Tibial nerve (tissue), 4 donors: ENCODE measurements around the gene MAPK11. TPM values are rescaled to one million over a fixed set of nuclear protein-coding genes. Genes with fewer than 3 reads are reported as not detected.

Source experiments
- DNase-seq, 2 donors: peaks; one replicate each; pipeline ENCODE4 v3.0.0-alpha.2; 2019; ENCODE audit warnings: low spot score in 2 of 2
- H3K27ac ChIP-seq, 4 donors: fragments of 200-600 bp; sonication (generic) in 3 of 4; one replicate each; pipeline ENCODE4 v1.5.1; 2017 to 2019; ENCODE audit warnings: mild to moderate bottlenecking in 1 of 4
- H3K27me3 ChIP-seq, 2 donors: fragments of 200-600 bp; sonication (generic) in 1 of 2; one replicate each; pipeline versions ENCODE4 v1.5.1 to v1.6.0; 2017 to 2019
- H3K36me3 ChIP-seq, 3 donors: fragments of 200-600 bp; sonication (generic); one replicate each; pipeline ENCODE4 v1.5.1; 2018 to 2019
- H3K4me1 ChIP-seq, 4 donors: fragments of 200-600 bp; sonication (generic) in 3 of 4; one replicate each; pipeline ENCODE4 v1.5.1; 2017 to 2019
- H3K4me3 ChIP-seq, 4 donors: fragments of 200-600 bp; sonication (generic) in 3 of 4; one replicate each; pipeline ENCODE4 v1.5.1; 2017 to 2019; ENCODE audit warnings: mild to moderate bottlenecking in 1 of 4, moderate library complexity in 1 of 4
- H3K9me3 ChIP-seq, 4 donors: fragments of 200-600 bp; sonication (generic) in 3 of 4; one replicate each; pipeline ENCODE4 v1.5.1; 2017 to 2019
- EP300 ChIP-seq, 2 donors: sonication (generic); formaldehyde crosslinking; IDR thresholded peaks; one replicate each; pipeline ENCODE4 v1.6.1; 2017; ENCODE audit warnings: antibody characterized with exemption in 2 of 2, mild to moderate bottlenecking in 1 of 2
- POLR2A ChIP-seq, 2 donors: fragments of 450-650 bp; IDR thresholded peaks; one replicate each; pipeline ENCODE4 v1.6.1; 2017; ENCODE audit warnings: antibody characterized with exemption in 2 of 2, mild to moderate bottlenecking in 2 of 2, moderate library complexity in 2 of 2
- WGBS, 2 donors: methylation state at CpG; one replicate each; pipeline ENCODE4 v1.1.5; 2018; 5-methylcytosine and 5-hydroxymethylcytosine counted together
- total RNA-seq, 4 donors: library from RNA; depleted of rRNA; stranded (reverse); fragments of >200 nt; gene quantifications; one replicate each; pipeline ENCODE4 v1.1.0, GENCODE V29; 2016
- TF ChIP-seq, protein P1 (sequence below), 5 experiments: fragments of 200-600 bp in 3 of 5; fragments of 450-650 bp in 2 of 5; sonication (generic) in 3 of 5; IDR thresholded peaks; one replicate each; pipeline ENCODE4 v1.5.1; 2016 to 2019; ENCODE audit warnings: antibody characterized with exemption in 5 of 5, mild to moderate bottlenecking in 3 of 5, moderate library complexity in 2 of 5

The MAPK11 gene
- total RNA-seq, 4 donors from 2014 or later, result 8.7 to 33.3 (median 19.6) TPM

DNA sequence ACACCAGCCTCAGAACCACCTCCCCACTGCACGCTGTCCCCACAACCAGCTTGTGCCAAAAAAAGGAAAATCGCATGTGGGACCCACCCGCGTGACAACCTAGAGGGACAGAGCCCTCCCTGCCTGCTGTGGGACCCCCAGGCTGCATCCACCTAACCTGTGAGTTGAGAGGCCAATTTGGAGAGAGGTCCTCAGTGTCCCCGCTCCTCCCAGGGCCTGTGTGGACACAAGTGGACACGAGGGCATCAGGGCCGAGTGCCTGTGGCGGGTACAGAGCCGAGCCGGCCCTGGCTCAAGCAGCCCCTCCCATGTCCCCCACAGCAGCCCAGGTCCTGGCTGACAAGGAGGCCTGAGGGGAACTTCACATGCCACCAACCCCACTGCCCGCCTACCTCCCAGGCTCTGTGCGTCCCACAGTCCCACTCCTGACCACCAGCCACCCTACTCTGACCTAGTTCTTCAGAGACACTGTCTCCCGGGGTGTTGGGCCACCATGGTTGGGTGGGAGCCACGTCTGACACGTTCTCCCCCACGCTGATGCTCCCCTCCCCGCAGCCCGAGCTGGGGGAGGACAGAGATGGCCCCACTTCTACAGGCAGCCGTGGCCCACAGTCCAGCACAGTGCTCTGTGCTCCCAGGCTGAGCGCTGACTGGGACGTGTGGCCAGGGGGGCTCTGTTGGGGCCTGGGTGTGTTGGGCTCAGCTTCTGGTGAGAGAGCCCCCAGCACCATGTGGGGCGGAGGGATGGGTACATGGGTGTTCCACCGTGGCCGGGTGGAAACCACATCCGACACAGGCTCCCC, 50.2 kb downstream of the MAPK11 start:
- WGBS, 2 donors, result 85 to 89% methylated on average over 9 to 21 of the region's 25 CpGs
- DNase-seq, result no peak
- TF ChIP-seq, protein P1, sequence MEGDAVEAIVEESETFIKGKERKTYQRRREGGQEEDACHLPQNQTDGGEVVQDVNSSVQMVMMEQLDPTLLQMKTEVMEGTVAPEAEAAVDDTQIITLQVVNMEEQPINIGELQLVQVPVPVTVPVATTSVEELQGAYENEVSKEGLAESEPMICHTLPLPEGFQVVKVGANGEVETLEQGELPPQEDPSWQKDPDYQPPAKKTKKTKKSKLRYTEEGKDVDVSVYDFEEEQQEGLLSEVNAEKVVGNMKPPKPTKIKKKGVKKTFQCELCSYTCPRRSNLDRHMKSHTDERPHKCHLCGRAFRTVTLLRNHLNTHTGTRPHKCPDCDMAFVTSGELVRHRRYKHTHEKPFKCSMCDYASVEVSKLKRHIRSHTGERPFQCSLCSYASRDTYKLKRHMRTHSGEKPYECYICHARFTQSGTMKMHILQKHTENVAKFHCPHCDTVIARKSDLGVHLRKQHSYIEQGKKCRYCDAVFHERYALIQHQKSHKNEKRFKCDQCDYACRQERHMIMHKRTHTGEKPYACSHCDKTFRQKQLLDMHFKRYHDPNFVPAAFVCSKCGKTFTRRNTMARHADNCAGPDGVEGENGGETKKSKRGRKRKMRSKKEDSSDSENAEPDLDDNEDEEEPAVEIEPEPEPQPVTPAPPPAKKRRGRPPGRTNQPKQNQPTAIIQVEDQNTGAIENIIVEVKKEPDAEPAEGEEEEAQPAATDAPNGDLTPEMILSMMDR (IDR thresholded peaks at IDR 0.05), result no peak
- TF ChIP-seq POLR2A (IDR thresholded peaks at IDR 0.05) (no peak), EP300 (IDR thresholded peaks at IDR 0.05) (no peak)
- no peaks in the 10 kb centered on the region for H3K9me3 ChIP-seq
- no peak overlapping the region for H3K27ac ChIP-seq
- H3K4me3 ChIP-seq, result no peak overlapping the region
- no peaks in the 10 kb centered on the region for H3K27me3 ChIP-seq
- H3K36me3 ChIP-seq, result peaks cover 9 to 100% (median 61%) of the 10 kb centered on the region in 3 donors
- H3K4me1 ChIP-seq, result peaks cover 0 to 24% (median 0%) of the 10 kb centered on the region in 4 donors

DNA sequence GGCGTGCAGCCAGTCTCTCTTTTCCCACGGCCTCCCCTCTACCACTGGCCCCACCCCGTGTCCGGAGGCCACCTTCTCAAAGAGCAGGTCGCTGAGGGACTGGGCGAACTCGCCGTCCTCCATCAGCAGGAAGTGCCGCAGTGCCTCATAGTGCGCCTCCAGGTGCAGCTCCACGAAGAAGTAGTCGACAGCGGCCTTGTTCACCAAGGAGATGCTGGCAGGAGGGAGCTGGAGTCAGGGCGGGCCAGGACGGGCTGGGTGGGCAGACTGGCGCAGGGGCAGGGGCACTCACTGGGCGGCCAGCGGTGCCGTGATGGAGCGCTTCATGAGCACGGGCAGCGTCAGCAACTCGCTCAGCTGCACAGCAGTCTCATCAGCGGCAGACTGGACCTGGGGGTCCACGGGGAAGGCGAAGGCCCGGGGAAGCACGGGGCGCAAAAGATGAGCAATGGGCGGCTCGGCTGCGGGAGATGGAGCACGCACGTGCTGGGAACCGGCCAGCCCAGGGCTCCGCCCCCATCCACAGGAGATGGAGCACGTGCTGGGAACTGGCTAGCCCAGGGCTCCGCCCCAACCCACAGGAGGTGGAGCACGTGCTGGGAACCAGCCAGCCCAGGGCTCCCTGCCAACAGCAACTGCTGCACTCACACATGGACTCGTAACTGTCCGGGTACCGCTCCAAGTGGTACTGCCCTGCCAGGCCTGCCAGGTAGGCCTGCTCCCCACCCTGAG, 51.0 kb downstream of the MAPK11 start:
- DNase-seq, result peak; percentile 65 to 73
- Histone ChIP-seq H3K27ac (no peak overlapping the region), H3K27me3 (no peaks in the 10 kb centered on the region), H3K36me3 (peaks cover 9 to 100% (median 61%) of the 10 kb centered on the region in 3 donors), H3K9me3 (no peaks in the 10 kb centered on the region), H3K4me3 (no peak overlapping the region), H3K4me1 (peaks cover 0 to 25% (median 0%) of the 10 kb centered on the region in 4 donors)
- WGBS, 2 donors, result 63 to 71% methylated on average over 28 to 41 of the region's 42 CpGs
- TF ChIP-seq POLR2A (IDR thresholded peaks at IDR 0.05) (no peak), EP300 (IDR thresholded peaks at IDR 0.05) (no peak)
- TF ChIP-seq, protein P1 (IDR thresholded peaks at IDR 0.05), result no peak

DNA sequence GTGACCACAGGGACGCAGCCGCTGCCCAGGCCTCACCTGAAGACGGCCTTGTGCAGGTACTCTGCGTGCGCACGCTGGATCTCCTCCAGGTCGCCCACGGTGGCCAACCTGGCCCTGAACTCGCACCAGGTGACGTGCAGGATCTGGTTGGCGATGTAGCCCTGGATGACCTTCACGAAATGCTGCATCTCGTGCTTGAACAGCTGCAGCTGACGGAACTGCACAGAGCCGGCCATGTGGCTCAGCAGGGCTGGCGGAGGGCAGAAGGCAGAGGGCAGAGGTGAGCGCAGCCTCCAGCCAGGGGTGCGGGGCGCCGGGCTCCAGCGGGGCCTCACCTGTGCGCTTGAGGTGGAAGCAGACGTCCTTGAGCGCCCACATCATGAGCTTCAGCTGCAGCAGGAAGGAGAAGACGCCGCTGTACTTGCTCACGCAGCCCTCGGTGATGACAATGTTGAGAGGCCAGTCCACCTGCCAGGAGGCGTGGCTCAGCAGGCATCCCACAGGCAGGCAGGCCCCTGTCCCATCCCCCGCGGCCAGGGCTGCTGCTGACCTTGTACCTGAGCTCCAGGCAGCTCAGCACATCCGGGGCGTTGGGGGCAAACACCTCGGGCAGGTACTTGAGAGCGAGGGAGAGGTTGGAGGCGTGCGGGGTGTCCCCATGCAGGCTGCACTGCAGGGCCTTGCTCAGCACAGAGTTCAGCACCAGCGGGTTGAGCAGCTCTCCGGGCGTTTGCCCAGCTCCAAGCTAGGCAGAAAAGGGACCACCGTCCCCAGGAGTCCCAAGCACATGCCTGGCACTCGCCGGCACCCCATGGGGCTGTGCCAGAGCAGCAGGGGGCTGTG, 51.8 kb downstream of the MAPK11 start:
- WGBS, 2 donors, result 82 to 92% methylated on average over 32 to 39 of the region's 43 CpGs
- TF ChIP-seq, protein P1 (IDR thresholded peaks at IDR 0.05), result no peak
- TF ChIP-seq EP300 (IDR thresholded peaks at IDR 0.05) (no peak), POLR2A (IDR thresholded peaks at IDR 0.05) (no peak)
- H3K27me3 ChIP-seq, result no peaks in the 10 kb centered on the region

DNA sequence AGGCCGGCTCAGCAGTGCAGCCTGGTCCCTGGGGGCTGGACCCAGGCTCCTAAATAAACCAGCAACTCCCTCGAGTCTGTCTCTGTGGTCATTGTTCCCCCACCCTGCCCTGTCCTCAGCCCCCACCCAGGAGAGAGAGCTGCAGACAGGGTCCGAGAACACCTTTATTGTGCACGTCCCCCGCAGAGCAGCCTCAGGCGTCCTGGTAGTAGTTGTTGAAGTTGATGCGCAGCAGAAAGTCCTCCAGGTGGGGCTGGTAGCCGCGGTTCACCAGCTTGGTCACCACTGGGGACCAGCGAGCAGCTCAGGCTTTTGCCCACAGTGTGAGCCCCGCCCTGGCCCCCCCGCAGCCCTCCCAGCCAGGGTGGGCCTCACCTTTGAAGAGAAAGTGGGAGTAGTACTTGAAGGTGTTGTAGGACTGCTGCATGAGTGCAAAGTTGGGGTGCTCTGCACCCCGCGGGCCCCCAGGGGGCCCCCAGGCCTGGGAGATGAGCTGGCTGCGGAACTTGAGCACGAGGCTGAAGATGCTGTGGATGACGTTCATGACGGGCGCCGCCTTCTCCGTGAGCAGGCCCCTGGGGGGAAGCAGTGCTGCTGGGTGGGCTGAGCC, 52.5 kb downstream of the MAPK11 start:
- WGBS, 2 donors, result 77 to 86% methylated on average over 12 to 21 of the region's 21 CpGs
- TF ChIP-seq, protein P1 (IDR thresholded peaks at IDR 0.05), result no peak
- no peak for TF ChIP-seq EP300 (IDR thresholded peaks at IDR 0.05)
- TF ChIP-seq POLR2A (IDR thresholded peaks at IDR 0.05), result no peak
- Histone ChIP-seq H3K36me3 (peaks cover 9 to 100% (median 55%) of the 10 kb centered on the region in 3 donors), H3K4me1 (peaks cover 0 to 25% (median 0%) of the 10 kb centered on the region in 4 donors), H3K27me3 (no peaks in the 10 kb centered on the region), H3K27ac (no peak overlapping the region), H3K4me3 (no peak overlapping the region), H3K9me3 (no peaks in the 10 kb centered on the region)
- no peak for DNase-seq

More for the DNA sequence above, 51.8 kb downstream of the MAPK11 start:
- no peak for DNase-seq
- Histone ChIP-seq H3K9me3 (no peaks in the 10 kb centered on the region), H3K4me1 (peaks cover 0 to 25% (median 0%) of the 10 kb centered on the region in 4 donors), H3K36me3 (peaks cover 9 to 100% (median 61%) of the 10 kb centered on the region in 3 donors), H3K4me3 (no peak overlapping the region), H3K27ac (no peak overlapping the region)
